Right cardiac atrium (tissue), 5 donors: ENCODE results near the gene BAAT. TPM values are rescaled to one million over a fixed set of nuclear protein-coding genes. Genes with fewer than 3 reads are reported as not detected.

Experiments
- ATAC-seq, 2 donors: fragments of 200-7000 bp; cut with Tn5 transposase; one replicate each; pipeline versions ENCODE4 v1.8.0 to v1.9.1; 2020; ENCODE audit warnings: moderate library complexity in 2 of 2, mild to moderate bottlenecking in 1 of 2
- DNase-seq, 3 donors: peaks; one replicate each; pipeline ENCODE4 v3.0.0-alpha.2; 2020
- H3K27ac ChIP-seq: one replicate; pipeline ENCODE4 v1.5.1; 2013; ENCODE audit warnings: mild to moderate bottlenecking, low read length, control low read depth, moderate library complexity
- H3K27me3 ChIP-seq: one replicate; pipeline ENCODE4 v1.6.1; 2013; ENCODE audit not compliant: control insufficient read depth, insufficient read depth
- H3K4me1 ChIP-seq: one replicate; pipeline ENCODE4 v1.6.1; 2013; ENCODE audit warnings: low read length; ENCODE audit not compliant: control insufficient read depth, insufficient read depth
- H3K4me3 ChIP-seq: one replicate; pipeline ENCODE4 v1.5.1; 2013; ENCODE audit warnings: low read length, control low read depth
- H3K9me3 ChIP-seq: one replicate; pipeline ENCODE4 v1.6.1; 2013; ENCODE audit warnings: low read length; ENCODE audit not compliant: control insufficient read depth
- WGBS: extraction: QIAGEN DNeasy Blood & Tissue Kit; methylation state at CpG from one replicate; pipeline ENCODE4 v1.1.7; 2013; 5-methylcytosine and 5-hydroxymethylcytosine counted together
- intact Hi-C, 4 donors: fragments of 100-400 bp; cut with DNase I; formaldehyde crosslinking; loops; one replicate each; pipeline versions ENCODE4 v1.11.0 to v1.14.0; 2022 to 2023
- polyA plus RNA-seq: library from polyadenylated mRNA; stranded (reverse); fragments of 200-250 nt; gene quantifications from one replicate; pipeline ENCODE4 v1.2.3, GENCODE V29; 2013
- total RNA-seq, 4 donors: library from RNA; stranded (reverse); fragmentation: NEBNext Ultra II Directional; extraction: Animal tissue kit (Norgen Biotek cat#: 25700); gene quantifications; one replicate each; pipeline ENCODE4 v1.2.1, GENCODE V29; 2021
- donor health status: healthy with polysubstance abuse.
- donor health status: DM: no; HTN: yes; CAD: no.
- donor health status: DM: no; HTN: no; CAD: no.
- donor health status: DM: no; HTN: yes; CAD: no; lungs with severe emphysema.
- donor health status: DM: yes; HTN: yes; CAD: no.

The BAAT gene
- total and polyA plus RNA-seq, 5 donors, result 0.08 to 0.24 (median 0.13) TPM; not detected in 1

- ATAC-seq, result no peak
- DNase-seq, result no peak
- Histone ChIP-seq H3K4me3 (no peak overlapping the region), H3K9me3 (peaks cover 2% of the 10 kb centered on the region), H3K27me3 (no peaks in the 10 kb centered on the region), H3K27ac (no peak overlapping the region), H3K4me1 (no peaks in the 10 kb centered on the region)
- intact Hi-C loops, result no loop called here
Measured at GRCh38 chr9:101417977-101418376, 33.2 kb upstream of the BAAT start.

GRCh38 chr9:101417389-101417788 lies 32.6 kb upstream of the BAAT start:
- Histone ChIP-seq H3K4me1 (no peaks in the 10 kb centered on the region), H3K9me3 (peaks cover 2% of the 10 kb centered on the region), H3K4me3 (no peak overlapping the region), H3K27me3 (no peaks in the 10 kb centered on the region), H3K27ac (no peak overlapping the region)
- ATAC-seq (no peak), DNase-seq (no peak)
- intact Hi-C loops, result no loop called here

GRCh38 chr9:101415578-101415977 lies 30.8 kb upstream of the BAAT start:
- intact Hi-C loops, result no loop called here
- no peak overlapping the region for H3K4me3 ChIP-seq
- DNase-seq (no peak), ATAC-seq (no peak)
- H3K4me1 ChIP-seq, result no peaks in the 10 kb centered on the region
- H3K9me3 ChIP-seq, result peaks cover 2% of the 10 kb centered on the region
- no peak overlapping the region for H3K27ac ChIP-seq
- H3K27me3 ChIP-seq, result no peaks in the 10 kb centered on the region

- Histone ChIP-seq H3K27ac (no peak overlapping the region), H3K9me3 (peaks cover 2% of the 10 kb centered on the region), H3K4me3 (no peak overlapping the region), H3K4me1 (no peaks in the 10 kb centered on the region), H3K27me3 (no peaks in the 10 kb centered on the region)
- ATAC-seq, result no peak
- intact Hi-C loops, result no loop called here
- DNase-seq, result no peak
Measured at GRCh38 chr9:101414839-101415238, 30.0 kb upstream of the BAAT start.

GRCh38 chr9:101409079-101409477 lies 24.3 kb upstream of the BAAT start:
- DNase-seq (no peak), ATAC-seq (peak in 1 of 2 donors; percentile 37)
- H3K4me3 ChIP-seq, result no peak overlapping the region
- WGBS, result 99% methylated on average over 4 of the region's 4 CpGs
- H3K27me3 ChIP-seq, result no peaks in the 10 kb centered on the region
- no peaks in the 10 kb centered on the region for H3K4me1 ChIP-seq
- intact Hi-C loops, result no loop called here
- no peak overlapping the region for H3K27ac ChIP-seq
- peaks cover 13% of the 10 kb centered on the region for H3K9me3 ChIP-seq

- no peak for ATAC-seq
Measured at GRCh38 chr9:101408374-101409078, 23.7 kb upstream of the BAAT start.

GRCh38 chr9:101403516-101404285 lies 18.9 kb upstream of the BAAT start:
- intact Hi-C loops, result no loop called here
- Histone ChIP-seq H3K27ac (no peak overlapping the region), H3K4me3 (no peak overlapping the region), H3K4me1 (no peaks in the 10 kb centered on the region), H3K27me3 (no peaks in the 10 kb centered on the region), H3K9me3 (peaks cover 12% of the 10 kb centered on the region)
- DNase-seq (no peak), ATAC-seq (no peak)
- WGBS, result 96% methylated on average over 9 of the region's 9 CpGs

More at GRCh38 chr9:101408374-101409078, 23.7 kb upstream of the BAAT start:
- intact Hi-C loops, result no loop called here
- H3K27ac ChIP-seq, result no peak overlapping the region
- peaks cover 13% of the 10 kb centered on the region for H3K9me3 ChIP-seq
- 98% methylated on average over 5 of the region's 5 CpGs for WGBS
- no peaks in the 10 kb centered on the region for H3K27me3 ChIP-seq
- DNase-seq, result no peak
- H3K4me1 ChIP-seq, result no peaks in the 10 kb centered on the region
- H3K4me3 ChIP-seq, result no peak overlapping the region

GRCh38 chr9:101400120-101400519 lies 15.3 kb upstream of the BAAT start:
- H3K27me3 ChIP-seq, result no peaks in the 10 kb centered on the region
- peaks cover 2% of the 10 kb centered on the region for H3K4me1 ChIP-seq
- DNase-seq, result peak; percentile 14 to 46 (median 33)
- WGBS, result 14% methylated on average over 5 of the region's 5 CpGs
- peak in 1 of 2 donors; percentile 36 for ATAC-seq
- intact Hi-C loops, result no loop called here
- no peak overlapping the region for H3K27ac ChIP-seq
- peak overlapping the region; percentile 95 for H3K4me3 ChIP-seq
- no peaks in the 10 kb centered on the region for H3K9me3 ChIP-seq

- Histone ChIP-seq H3K9me3 (no peaks in the 10 kb centered on the region), H3K4me1 (peaks cover 2% of the 10 kb centered on the region), H3K27ac (peak overlapping the region; percentile 89), H3K4me3 (peak overlapping the region; percentile 95), H3K27me3 (no peaks in the 10 kb centered on the region)
- 6% methylated on average over 2 of the region's 2 CpGs for WGBS
- ATAC-seq, result no peak
- intact Hi-C loops, result loop anchor here in 2 of 4 donors (10.0 kb wide), 1 partner anchor 135 kb away; the partner anchor contains the start of gene RNF20 (in 2 of the 2)
- DNase-seq, result no peak
Measured at GRCh38 chr9:101399643-101399970, 14.8 kb upstream of the BAAT start.

- Histone ChIP-seq H3K4me1 (peaks cover 2% of the 10 kb centered on the region), H3K9me3 (no peaks in the 10 kb centered on the region), H3K4me3 (peak overlapping the region; percentile 95), H3K27me3 (no peaks in the 10 kb centered on the region), H3K27ac (peak overlapping the region; percentile 89)
- WGBS, result 1% methylated on average over 28 of the region's 28 CpGs
- ATAC-seq (peak in 1 of 2 donors; percentile 22), DNase-seq (peak; percentile 36 to 84 (median 52))
- intact Hi-C loops, result loop anchor here in 2 of 4 donors (10.0 kb wide), 1 partner anchor 136 kb away; the partner anchor contains the start of gene RNF20 (in 2 of the 2)
Measured at GRCh38 chr9:101398930-101399642, 14.3 kb upstream of the BAAT start.
